NCI-H2081 treated with DMSO at 0.1 percent for 48 hours (cell line): Measurements from ENCODE around the gene YDJC.
"Not testable (repeated sequence)": the region's sequence is repeated elsewhere in the genome, so short reads cannot be mapped to it uniquely, and the experiment has no call there.

Experiments used
- DNase-seq: peaks from one replicate; lab custom pipeline; 2025; lab: John Stamatoyannopoulos, UW

The YDJC gene, protein sequence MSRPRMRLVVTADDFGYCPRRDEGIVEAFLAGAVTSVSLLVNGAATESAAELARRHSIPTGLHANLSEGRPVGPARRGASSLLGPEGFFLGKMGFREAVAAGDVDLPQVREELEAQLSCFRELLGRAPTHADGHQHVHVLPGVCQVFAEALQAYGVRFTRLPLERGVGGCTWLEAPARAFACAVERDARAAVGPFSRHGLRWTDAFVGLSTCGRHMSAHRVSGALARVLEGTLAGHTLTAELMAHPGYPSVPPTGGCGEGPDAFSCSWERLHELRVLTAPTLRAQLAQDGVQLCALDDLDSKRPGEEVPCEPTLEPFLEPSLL

DNA sequence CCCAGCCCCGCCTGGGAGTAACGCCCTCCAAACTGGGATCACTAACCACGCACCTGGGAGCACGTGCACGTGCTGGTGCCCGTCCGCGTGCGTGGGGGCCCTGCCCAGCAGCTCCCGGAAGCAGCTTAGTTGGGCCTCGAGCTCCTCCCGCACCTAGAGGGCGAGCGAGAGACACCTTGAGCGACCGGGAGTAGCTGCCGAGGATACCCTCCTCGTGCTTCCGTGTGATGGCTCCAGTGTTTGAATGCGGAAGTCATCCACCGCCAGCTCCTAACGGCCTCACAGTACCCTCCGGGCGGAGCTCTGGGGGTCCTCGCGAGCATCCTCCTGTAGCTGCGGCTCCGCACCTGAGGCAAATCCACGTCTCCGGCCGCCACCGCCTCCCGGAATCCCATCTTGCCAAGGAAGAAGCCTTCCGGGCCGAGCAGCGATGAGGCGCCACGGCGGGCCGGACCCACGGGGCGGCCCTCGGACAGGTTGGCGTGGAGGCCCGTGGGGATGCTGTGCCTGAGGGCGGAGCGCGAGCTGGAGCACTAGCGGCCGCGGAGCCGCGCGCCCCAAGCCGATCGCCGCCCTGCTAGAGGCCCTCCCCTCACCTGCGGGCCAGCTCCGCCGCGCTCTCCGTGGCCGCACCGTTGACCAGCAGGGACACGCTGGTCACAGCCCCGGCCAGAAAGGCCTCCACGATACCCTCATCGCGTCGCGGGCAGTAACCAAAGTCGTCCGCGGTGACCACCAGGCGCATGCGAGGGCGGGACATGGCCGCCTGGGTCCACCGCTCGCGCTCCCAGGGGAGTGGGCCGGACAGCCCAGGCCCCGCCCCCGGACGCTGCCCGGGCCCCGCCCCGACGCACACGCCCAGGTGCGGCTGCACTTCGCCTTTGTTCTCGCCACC is at the start of gene YDJC:
Gene YDJC (minus strand): TSS at position 768 of the 895 bp plus-strand sequence. CDS start 8 bp downstream, at position 760.
- peak; percentile 54 for DNase-seq

DNA sequence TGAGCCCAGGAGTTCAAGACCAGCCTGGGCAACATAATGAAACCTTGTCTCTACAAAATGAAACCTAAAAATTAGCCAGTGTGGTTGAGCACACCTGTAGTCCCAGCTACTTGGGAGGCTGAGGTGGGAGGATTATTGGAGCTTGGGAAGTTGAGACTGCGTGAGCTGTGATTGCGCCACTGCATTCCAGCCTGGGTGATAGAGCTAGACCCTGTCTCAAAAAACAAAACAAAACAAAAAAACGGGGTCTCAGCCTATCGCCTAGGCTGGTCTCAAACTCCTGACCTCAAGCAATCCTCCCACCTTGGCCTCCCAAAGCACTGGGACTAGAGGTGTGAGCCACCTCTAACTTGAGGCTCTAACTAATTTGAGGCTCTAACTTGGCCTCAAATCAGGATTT is 49.6 kb upstream of the YDJC start:
- no peak for DNase-seq

DNA sequence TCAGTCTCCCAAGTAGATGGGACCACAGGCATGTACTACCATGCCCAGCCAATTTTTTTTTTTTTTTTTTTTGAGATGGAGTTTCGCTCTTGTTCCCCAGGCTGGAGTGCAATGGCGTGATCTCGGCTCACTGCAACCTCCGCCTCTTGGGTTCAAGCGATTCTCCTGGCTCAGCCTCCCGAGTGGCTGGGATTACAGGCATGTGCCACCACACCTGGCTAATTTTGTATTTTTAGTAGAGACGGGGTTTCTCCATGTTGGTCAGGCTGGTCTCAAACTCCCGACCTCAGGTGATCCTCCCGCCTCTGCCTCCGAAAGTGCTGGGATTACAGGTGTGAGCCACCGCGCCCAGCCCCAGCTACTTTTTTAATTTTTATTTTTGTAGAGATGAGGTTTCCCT is 49.0 kb upstream of the YDJC start:
- not testable (repeated sequence) for DNase-seq

DNA sequence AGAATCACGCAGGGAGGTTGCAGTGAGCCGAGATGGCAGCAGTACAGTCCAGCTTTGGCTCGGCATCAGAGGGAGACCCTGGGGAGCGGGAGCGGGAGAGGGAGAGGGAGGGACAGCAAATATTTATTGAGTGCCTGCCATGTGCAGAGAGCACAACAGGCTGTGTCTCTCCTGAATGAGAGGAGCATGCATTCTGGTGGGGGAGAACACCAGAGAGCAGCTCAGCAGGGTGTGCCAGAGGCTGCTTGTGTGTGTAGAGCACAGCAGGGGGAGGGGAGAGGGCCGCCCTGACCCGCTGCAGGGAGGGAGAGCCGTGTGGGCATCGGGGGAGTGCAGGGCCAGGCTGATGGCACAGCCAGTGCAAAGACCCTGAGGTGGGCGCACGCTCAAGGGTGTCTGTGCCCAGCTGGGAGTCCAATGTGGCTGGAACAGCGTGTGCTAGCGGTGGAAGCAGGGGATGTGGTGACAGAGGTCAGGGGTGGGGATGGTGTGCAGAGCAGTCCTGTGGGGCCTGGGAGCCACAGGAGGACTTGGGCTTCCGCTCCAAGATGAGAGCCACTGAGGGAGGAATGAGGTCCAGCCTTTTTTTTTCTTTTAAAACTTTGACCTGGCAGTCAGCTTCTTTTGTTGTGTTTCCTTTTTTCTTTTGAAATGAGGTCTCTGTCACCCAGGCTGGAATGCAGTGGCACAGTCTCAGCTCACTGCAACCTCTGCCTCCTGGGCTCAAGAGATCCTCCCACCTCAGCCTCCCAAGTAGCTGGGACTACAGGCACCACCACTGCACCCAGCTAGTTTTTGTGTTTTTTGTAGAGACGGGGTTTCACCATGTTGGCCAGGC is 48.0 kb upstream of the YDJC start:
- DNase-seq, result no peak

DNA sequence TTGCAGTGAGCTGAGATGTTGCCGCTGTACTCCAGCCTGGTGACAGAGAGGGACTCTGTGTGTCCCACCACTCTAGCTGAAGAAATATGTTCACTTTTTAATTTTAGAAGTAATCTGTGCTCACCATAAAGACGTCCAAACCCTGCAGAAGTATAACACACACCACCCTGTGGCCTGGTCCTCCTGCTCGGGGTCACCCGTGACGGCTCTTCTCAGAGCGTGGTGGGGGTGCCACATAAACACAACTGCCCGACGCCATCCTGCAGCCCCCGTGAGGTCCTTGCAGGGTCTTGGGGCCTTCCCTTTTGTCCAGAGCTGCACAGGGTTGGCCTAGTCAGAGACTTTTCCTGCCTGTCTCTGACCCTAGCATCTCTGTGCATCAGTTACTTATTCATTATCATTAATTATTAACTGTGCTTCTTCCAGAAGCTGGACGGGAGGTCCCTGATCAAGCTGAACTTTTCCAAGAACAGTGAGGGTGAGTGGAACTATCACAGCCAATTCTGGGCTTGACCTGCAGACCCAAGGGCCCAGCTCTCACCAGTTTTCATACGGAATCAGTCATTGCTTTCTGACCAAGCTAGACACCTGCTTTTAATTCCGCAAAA is 44.9 kb upstream of the YDJC start:
- DNase-seq, result no peak

DNA sequence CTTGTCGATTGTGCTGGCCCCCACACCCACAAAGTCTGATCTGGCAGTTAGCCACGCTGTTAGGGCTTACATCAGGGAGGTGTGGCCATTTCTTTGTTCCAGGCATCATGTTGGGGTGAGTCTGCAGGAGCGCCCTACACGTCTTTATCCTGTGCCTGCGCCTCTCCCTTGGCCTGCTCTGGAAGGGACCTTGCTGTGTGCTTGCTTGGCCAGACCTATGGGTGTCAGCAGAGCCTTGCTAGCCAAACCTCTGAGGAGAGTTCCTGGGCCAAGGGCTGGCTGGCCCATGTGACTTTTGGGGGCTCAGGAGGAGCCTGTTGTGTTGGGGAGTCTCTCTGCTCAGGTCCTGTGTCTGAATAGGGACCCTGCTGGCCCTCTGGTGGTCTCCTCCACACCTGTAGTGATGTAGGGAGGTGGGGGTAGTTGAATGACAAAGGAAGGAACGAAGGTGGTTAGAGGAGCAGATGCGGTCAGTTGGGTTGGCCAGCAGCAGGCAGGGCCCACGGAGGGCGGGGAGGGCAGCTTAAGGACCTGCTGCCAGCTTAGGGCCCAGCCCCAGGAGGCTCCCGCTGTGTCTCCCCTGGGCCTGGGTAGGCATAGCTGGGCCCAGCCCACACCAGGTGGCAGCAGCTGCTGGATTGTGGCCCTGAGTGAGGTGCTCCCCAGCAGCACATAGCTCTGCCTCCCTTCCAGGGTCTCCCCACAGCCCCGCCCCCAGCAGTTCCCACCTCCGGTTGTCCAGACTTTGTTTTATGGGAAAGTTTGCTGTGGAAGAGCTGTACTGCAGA is 43.9 kb upstream of the YDJC start:
- DNase-seq, result no peak

DNA sequence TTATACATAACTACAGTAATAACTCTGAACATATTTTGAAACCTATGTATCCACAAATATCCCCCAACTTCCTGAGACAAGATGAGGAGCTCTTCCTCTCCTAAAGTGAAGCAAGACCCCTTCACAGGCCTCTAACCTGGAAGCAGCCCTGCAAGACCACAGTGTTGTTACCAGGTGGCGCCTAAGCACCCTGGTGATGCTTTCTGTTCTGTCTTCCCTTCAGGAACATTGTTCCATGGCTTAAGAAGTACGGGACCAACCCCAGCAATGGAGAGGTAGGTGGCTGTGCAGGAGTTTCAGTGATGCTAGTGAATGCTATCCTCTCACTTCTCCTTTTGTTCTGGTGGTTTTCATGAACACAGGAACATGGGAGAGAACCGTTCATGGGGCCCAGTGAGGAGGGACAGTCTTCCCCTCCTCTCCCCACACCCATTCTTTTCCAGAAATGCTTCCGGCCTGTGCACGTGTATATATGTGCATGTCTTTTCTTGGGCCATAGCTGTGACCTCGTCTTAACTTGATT is 42.3 kb upstream of the YDJC start:
- no peak for DNase-seq

DNA sequence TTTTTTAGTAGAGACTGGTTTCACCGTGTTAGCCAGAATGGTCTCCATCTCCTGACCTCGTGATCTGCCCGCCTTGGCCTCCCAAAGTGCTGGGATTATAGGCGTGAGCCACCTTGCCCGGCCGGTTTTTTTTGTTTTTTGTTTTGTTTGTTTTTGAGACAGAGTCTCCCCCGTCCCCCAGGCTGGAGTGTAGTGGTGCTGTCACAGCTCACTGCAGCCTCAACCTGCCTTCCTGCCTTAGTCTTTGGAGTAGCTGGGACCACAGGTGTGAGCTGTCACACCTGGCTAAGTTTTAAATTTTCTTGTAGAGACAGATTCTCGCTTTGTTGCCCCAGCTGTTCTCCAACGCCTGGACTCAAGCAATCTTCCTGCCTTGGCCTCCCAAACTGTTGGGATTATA is 39.2 kb upstream of the YDJC start:
- no peak for DNase-seq

DNA sequence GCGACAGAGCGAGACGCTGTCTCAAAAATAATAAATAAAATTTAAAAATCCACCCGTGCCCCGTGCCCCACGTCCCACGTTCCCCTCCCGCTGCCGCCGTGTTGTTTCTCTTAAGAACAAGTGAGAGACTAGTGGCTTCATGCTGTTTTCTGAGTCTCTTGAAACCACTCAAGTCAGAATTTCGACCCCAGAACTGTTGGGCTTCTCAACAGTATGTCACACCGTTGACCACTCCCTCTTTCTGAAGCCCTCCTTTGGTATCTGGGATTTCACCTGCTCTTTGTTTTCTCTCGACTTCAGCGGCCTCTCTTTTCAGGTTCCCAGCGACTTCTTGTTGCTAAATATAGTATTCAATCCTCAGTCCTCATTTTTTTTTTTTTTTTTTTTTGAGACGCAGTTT is 37.0 kb upstream of the YDJC start:
- DNase-seq, result no peak

DNA sequence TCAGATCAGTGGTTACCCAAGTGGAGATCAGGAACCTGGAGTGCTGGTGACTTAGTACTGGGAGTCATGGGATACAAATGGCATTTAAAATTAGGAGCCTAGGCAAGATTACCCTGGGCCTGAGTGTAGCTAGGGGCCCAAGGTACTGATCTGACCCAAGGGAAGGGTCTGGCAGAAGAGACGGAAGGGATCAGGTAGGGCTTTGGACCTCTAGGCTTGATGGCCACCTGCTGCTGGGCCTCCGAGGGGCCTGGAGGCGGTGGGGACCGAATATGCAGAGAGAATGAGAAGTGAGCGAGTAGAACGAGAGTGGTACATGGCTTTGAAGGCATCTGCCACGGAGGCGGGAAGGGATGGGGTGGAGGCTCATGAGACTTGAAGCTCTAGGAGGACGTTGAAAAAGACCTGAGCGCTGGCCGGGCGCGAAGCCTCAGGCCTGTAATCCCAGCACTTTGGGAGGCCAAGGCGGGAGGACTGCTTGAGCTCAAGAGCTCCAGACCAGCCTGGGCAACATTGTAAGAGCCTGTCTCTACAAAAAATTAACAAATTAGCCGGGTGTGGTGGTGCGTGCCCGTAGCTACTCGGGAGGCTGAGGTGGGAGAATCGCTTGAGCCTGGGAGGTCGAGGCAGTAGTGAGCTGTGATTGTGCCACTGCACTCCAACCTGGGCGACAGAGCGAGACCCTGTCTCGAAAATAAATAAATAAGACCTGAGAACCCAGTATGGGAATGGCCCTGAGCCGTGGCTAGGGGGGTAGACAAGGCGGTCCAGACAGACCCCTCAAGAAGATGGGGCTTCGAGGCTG is 35.4 kb upstream of the YDJC start:
- DNase-seq, result no peak

DNA sequence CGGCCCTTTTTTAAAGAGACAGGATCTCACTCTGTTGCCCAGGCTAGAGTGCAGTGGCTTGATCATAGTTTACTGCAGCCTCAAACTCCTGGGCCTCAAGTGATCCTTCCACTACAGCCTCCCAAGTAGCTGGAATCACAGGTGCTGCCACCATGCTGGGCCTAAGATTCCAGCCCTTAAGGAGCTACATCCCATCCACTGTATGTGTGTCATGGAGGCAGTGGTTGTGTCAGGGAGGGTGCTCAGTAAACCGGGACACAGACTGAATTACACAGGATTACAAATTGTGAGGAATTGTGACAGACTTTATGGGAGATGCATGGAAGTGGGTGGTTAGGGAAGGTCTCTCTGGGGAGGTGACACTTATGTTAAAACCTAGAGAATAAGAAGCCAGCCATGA is 33.9 kb upstream of the YDJC start:
- no peak for DNase-seq

DNA sequence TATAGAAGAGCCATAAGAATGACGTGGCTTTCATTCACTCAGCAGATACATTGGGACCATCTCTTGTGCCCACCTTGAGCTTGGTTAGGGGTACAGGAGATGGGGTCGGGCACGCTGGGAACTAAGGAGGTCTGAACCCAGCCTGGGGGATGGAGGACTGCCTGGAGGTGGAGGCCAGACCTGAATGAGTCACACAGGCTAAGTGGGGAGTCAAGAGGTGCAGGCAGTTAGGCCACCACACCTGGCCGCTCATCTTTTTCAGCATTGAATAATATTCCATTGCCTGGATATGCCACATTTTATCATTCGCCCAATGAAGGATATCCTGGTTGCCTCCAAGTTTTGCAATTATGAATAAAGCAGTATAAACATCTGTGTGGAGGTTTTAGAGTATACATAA is 32.2 kb upstream of the YDJC start:
- no peak for DNase-seq

DNA sequence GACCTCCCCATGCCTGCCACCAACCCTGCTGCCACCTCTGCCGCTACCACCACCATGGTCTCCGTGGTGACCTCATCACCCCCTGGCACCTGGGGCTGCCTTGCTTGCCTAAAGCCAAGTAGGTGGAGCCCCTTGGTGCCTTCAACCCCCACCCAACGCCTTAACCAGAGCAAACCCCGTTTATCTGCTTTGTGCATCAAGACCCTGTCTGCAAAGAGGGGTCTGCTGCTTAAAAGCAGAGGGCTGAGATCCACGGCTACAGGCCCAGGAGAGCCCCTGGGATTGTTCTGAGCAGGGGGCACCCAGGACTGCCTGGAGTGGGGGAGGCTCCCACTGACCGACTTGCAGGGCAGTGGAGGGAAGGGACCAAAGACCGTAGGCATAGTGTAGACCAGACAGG is 31.1 kb upstream of the YDJC start:
- DNase-seq, result no peak

DNA sequence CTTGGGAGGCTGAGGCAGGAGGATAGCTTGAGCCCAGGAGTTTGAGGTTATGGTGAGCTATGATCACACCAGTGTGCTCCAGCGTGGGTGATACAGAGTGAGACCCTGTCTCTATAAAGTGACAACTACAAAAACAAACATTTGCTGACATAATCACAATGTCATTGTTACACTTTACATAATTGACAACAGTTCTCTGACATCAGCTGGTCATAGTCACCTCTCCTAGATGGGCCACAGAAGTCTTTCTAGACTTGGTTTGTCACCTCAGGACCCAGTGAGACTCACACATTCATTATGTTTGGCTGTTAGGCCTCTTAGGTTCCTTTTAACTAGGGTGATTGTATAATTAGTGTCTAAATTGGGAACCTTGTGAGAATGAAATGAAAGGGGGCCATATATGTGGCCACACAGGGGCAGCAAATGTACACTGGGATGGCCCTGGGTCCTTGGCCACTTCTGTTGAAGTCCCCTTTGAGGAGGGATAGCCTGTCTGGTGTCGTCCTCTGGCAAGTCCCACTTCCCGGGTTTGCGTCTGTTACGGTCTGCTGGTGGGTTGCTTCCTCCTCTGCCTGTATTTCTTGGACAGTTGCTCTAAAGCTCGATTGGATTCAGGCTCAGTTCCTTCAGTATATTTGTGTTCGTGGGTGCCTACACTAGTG is 30.2 kb upstream of the YDJC start:
- no peak for DNase-seq

DNA sequence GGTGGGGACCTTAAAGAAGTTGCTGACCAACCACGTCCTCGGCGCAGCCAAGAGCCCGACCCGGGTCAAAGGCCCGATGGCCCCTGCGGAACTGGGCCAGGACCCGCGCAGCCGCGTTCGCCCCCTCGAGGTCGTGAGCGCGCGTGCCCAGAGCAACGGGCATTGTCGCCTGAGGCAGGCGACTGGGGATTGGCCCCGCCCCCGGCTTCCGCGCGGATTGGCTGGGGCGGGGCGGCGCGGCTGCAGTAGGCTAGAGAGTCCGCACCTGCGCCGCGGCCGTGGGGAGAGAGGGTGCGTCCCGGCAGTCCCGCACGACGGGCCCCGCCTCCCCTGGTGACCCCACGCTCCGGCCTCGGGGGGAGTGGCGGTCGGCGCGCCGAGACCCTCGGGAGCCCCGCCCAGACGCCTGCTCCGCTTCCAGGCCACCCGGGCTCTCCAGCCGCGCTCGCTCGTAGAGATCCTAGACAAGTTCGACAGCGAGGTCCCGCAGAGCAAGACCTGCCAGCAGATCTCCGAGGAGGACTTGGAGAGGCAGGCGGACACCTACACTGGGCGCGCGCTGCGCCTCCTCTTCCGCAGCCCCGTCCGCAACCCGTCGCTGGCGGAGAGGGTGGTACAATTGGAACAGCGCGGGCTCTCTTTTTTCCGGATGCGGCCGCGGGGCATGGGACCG is 27.7 kb upstream of the YDJC start:
- DNase-seq, result no peak

DNA sequence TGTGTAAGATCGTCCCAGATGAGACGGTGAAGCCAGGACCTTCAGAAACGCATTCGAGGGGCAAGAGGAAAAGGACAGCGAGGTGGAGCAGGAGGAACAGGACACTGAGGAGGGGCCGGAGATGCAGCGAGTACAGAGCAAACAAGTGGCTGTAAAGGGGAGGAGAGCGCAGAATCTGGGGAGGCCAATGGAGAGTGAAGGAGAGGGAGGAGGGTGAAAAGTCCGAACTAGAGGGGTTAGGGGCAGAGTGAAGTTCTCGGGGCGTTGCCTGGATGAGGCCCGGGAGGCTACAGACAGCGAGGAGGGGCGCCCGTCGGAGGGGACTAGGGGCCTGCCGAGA is 27.2 kb upstream of the YDJC start:
- no peak for DNase-seq

DNA sequence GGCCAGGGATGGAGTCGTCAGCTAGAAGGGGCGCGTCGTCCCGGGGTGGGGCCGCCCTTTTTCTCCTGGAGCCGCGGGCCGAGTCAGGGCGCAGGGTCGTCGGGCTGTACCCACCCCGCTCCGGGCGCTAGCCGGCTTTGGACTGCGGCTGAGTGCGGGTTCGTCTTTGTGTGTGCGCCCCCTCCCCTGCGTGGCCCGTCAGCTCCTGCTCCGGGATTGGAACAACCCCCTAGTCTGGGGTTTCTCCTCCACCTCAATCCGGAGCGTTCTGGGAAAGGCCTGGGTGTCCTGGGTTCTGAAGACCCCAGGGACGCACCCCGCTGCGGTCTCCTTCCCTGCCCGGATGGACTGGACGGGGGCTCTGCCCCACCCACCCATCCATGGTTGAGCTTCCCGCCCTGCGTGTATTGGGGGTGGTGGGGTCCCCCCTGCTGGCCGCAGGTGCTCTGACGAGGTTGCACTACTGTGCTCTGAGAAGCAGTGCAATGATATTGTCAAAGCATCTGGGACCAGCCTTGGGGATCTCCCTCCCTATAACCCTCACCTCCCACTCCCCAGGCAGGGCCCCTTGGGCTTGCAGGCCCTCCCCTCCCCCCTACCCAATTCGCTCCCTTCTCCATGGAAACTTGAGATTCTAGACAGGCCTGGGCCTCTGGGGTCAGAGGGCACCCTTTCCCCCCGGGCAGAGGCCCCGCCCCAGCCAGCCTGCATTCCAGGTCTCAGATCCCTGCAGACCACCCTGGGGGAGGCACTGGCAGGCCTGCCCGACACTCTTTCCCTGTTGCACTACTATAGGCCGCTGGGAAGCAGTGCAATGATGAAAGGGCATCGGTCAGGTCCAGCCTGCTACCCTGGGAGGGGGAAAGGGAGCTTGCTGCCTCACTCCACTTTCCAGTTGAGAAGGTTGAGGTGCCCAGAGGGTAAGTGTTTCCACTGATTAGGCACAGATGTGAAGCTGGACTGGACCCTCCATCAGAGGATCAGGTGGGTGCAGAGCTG is 23.0 kb upstream of the YDJC start:
- DNase-seq, result no peak

DNA sequence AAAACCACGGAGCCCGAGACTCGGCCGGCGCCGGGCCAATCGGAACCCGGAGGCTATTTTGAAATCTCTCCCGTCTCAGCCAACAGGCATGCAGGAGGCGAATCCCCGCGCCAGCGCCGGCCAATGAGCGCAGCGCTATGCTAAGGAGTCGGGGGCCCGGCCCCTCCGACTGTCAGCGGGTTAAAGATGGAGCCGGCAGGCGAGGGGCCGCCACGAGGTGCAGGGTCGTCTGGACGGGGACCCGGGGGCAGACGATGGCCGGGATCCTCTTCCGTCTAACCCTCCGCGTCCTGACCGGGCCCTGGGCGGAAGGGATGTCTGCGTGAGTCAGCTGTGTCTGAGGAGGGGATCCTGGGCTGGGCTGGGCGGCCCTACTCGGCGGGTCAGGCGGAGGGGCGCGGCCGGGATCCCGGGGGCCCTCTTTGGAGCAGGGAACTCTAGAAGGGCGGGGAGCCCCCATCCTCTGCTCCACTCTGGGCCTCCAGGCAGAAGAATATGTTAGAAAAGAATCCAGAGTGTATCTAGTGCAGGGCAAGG is 22.3 kb upstream of the YDJC start:
- DNase-seq, result peak; percentile 35
